Measurements from ENCODE around the gene VEPH1.
"Not testable (repeated sequence)": the region's sequence is repeated elsewhere in the genome, so short reads cannot be mapped to it uniquely, and the experiment has no call there.

Gene VEPH1

GRCh38 chr3:157379525-157380140, 123.6 kb downstream of the VEPH1 start:
- no peak for DNase-seq

GRCh38 chr3:157376603-157377300, 126.5 kb downstream of the VEPH1 start:
- DNase-seq, result no peak

GRCh38 chr3:157375342-157375986, 127.8 kb downstream of the VEPH1 start:
- no peak for DNase-seq

GRCh38 chr3:157374933-157375332, 128.3 kb downstream of the VEPH1 start:
- no peak for DNase-seq

- DNase-seq, result no peak
Measured at GRCh38 chr3:157373783-157374182, 129.4 kb downstream of the VEPH1 start.

- no peak for DNase-seq
Measured at GRCh38 chr3:157370867-157371266, 132.3 kb downstream of the VEPH1 start.

GRCh38 chr3:157369727-157370421, 133.3 kb downstream of the VEPH1 start:
- DNase-seq, result no peak

GRCh38 chr3:157368171-157368570, 135.0 kb downstream of the VEPH1 start:
- peak; percentile 16 for DNase-seq

GRCh38 chr3:157363393-157363792, 139.8 kb downstream of the VEPH1 start:
- no peak for DNase-seq

GRCh38 chr3:157362348-157362747, 140.9 kb downstream of the VEPH1 start:
- DNase-seq, result no peak

GRCh38 chr3:157360044-157360443, 143.2 kb downstream of the VEPH1 start:
- DNase-seq, result no peak

GRCh38 chr3:157356541-157356940, 146.7 kb downstream of the VEPH1 start:
- no peak for DNase-seq

GRCh38 chr3:157355276-157355675, 147.9 kb downstream of the VEPH1 start:
- no peak for DNase-seq

GRCh38 chr3:157354722-157355121, 148.5 kb downstream of the VEPH1 start:
- peak; percentile 52 for DNase-seq

- no peak for DNase-seq
Measured at GRCh38 chr3:157354254-157354653, 149.0 kb downstream of the VEPH1 start.

GRCh38 chr3:157353652-157354051, 149.6 kb downstream of the VEPH1 start:
- no peak for DNase-seq

GRCh38 chr3:157351981-157352380, 151.2 kb downstream of the VEPH1 start:
- no peak for DNase-seq

GRCh38 chr3:157350651-157351050, 152.6 kb downstream of the VEPH1 start:
- not testable (repeated sequence) for DNase-seq

- DNase-seq, result not testable (repeated sequence)
Measured at GRCh38 chr3:157348304-157349075, 154.7 kb downstream of the VEPH1 start.

GRCh38 chr3:157347577-157348303, 155.5 kb downstream of the VEPH1 start:
- DNase-seq, result peak; percentile 12

- DNase-seq, result no peak
Measured at GRCh38 chr3:157336252-157337009, 166.8 kb downstream of the VEPH1 start.
